Right ventricle myocardium superior (tissue), 1 donor: ENCODE measurements around the gene TRAPPC3L. TPM values are rescaled to one million over a fixed set of nuclear protein-coding genes. Genes with fewer than 3 reads are reported as not detected.

Experiments
- ATAC-seq: fragments of 200-7000 bp; cut with Tn5 transposase; one replicate; pipeline ENCODE4 v1.9.1; 2020; ENCODE audit warnings: mild to moderate bottlenecking; ENCODE audit not compliant: poor library complexity
- DNase-seq: peaks from one replicate; pipeline ENCODE4 v3.0.0-alpha.2; 2020
- intact Hi-C: fragments of 100-400 bp; cut with DNase I; formaldehyde crosslinking; loops from one replicate; pipeline ENCODE4 v1.11.2; 2022
- total RNA-seq: library from RNA; stranded (reverse); fragmentation: NEBNext Ultra II Directional; extraction: Animal tissue kit (Norgen Biotek cat#: 25700); gene quantifications from one replicate; pipeline ENCODE4 v1.2.1, GENCODE V29; 2021
- donor health status: DM: no; HTN: yes; CAD: no; lungs with severe emphysema.

TRAPPC3L gene
- total RNA-seq, 1 donor from 2014 or later: 0.11 TPM

DNA sequence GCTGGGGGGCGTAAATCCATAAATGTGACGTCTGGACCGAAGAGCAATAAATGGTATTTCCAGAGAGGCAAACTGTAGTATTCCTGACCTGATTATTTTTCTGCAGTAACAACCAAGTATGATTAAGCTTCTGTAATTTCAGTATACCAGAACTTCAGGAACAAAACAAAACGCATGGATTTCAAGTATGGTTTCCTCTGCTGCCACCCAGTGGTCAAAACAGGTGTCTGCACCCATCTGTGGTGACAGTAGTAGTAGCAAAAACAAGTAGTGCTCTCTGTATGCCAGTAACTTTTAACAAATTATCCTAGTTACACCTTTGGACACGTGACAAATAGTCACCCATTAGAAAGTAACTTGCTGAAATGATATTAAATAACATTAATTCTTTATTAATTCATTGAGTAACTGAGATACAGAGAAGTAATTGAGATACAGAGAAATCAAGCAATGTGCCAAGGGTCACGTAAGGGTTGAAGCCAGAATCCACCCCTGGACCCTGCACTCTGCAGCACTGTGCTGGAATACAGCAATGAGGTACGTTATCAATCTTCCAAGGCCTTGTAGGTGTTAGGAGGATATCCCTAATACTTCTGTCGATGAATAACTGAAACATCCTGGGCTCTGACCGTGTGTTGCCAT, 16.0 kb upstream of the TRAPPC3L start:
- peak; percentile 67 for ATAC-seq
- peak; percentile 75 for DNase-seq
- intact Hi-C loops: no loop called here

DNA sequence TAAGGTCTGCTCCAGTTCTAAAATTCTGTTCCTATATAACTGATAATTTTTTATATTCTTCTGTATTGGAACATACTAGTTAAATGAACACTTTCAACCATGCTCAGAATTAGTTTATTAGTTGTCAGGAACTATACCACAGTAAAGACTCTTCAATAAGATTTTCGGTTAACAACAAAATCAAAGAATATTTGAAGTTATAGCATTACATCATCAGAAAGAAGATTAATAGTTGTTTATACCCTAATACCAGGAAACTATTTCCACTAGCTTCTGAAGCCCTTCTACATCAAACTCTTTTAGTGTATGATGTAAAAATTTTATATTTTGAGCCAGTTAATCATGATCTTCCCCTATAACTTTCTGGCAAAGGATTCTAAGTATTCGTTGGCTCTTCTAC, 14.6 kb upstream of the TRAPPC3L start:
- ATAC-seq: no peak
- DNase-seq: no peak
- intact Hi-C loops: no loop called here

DNA sequence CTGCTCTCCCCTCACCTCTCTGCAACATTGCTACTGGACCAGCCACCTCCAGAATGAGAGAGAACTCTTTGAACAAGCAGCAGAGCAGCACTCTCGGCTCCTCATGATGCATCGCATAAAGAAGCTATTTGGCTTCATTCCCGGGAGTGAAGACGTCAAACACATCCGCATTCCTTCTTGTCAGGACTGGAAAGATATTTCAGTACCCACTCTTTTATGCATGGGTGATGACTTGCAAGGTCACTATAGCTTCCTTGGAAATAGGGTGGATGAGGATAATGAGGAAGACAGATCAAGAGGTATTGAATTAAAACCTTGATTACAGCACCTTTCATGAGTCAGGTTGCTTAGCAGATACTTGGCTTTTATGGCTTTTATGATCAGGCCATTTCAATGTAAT, 12.4 kb upstream of the TRAPPC3L start:
- intact Hi-C loops: no loop called here
- ATAC-seq: peak; percentile 87
- no peak for DNase-seq

DNA sequence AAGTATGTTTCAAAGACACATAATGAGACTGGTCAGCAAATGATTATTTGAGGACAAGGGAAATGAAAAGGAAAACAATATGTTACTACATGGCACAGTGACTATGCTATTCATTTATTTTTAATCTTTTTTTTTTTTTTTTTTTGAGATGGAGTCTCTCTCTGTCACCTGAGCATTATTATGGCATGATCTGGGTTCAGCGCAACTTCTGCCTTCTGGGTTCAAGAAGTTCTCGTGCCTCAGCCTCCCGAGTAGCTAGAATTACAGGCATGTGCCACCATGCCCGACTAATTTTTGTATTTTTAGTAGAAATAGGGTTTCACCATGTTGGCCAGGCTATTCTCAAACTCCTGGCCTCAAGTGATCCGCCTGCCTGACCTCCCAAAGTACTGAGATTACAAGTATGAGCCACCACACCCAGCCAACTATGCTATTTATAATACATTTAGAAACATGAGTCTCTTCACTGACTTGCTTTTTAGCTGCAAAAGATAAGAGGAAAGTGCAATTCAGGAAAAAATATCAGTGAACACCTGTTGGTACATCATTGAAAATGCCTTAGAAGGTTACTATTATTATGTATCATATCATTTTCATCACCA, 11.4 kb upstream of the TRAPPC3L start:
- no peak for ATAC-seq
- intact Hi-C loops: no loop called here
- no peak for DNase-seq

DNA sequence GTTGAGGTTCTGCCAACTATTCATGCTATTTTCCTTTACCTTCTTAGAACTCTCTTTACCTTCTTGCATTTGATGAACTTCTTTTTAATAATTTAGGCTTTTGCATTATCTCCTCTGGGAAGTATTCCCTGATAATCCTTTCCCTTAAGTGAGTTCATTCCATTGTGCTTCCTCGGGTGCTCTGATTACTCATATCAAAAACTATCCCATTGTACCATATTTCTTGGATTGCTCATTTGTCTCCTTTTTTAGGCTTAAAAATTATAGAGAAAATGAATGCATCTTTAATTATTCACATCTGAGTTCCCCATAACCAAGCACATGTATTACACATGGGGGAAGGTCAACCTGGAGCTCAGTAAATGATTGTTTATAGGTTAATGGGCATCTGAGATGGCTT, 10.6 kb upstream of the TRAPPC3L start:
- intact Hi-C loops: no loop called here
- no peak for ATAC-seq
- no peak for DNase-seq

DNA sequence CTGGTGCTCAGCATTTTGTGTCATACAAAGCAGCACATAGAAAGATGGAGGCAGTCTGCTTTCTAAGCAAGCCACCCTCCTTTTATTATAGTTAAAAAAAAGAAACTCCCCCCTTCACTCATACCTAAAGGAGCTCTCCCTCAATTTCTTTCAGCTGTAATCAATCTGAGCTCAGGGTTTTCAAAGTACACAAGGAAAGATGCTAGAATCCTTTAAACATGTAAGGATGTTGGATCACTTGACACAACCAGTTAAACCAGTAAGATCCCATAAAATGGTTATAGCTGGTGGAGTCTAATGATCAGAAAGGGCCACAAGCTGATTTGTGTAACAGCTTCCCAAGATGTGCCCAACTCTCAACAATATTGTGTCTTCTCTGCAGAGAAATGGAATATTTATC, 8.0 kb upstream of the TRAPPC3L start, which contains the start of gene CALHM4:
CALHM4 (plus strand) TSS at position 301 of the 400 bp plus-strand sequence; CDS start at position 344, 43 bp downstream.
- ATAC-seq (no peak), DNase-seq (no peak)
- intact Hi-C loops: no loop called here

DNA sequence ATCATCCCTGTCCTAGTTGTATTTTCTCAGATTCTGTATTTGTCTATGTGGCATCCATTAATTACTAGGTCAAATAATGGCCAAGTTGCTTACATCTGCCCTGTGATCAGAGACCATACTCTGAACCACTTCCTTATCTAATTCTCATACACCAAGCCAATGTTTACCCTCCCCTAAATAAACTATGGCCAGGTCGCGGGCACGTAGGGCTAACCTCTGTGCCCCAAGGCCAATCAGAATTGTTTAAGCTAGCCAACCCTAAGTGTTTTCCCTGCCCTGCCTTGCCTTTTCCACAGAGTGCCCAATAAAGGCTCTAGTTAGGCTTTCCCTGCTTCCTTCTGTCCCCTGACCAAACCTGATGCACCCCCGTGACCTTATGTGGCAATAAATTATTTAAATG, 5.3 kb upstream of the TRAPPC3L start:
- no peak for DNase-seq
- intact Hi-C loops: no loop called here
- ATAC-seq: no peak

DNA sequence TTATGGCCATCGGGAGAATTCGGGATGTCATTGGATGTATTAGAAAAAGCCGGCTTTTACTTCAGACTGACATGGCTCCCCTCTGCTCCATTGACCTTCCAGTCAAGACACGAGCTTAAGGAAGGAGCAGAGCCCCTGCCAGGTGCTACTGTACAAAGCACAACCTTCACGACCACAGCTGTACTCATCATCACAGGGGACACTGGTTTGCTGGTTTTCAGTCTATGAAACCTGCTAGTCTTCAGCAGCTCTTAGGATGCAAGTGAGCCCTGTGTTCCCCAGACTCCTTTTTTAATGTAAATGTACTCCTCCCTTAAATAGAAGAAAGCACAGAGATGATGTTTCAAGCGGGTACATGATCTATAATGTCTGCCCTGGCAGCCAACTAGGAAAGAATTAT, 1.9 kb upstream of the TRAPPC3L start:
- intact Hi-C loops: no loop called here
- no peak for DNase-seq
- ATAC-seq: no peak

DNA sequence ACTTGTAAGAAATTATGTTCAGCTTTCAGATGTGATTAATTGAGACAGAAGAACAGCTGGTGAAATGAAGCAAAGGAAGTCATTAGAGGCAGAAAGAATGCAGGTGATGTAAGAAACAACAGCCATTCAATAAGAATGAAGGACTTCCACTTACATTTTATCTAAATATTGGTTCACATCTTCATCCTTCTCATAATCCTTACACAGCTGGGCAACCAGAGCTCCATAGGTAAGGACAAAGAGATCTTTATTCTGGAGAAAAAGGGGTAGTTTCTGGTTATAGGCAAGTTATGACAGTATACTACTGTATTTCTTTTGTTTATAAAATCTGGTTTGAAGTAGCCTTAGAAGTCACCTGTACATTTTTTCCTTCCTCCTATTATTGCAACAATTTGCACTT, 2.3 kb downstream of the TRAPPC3L start:
- ATAC-seq (no peak), DNase-seq (no peak)
- intact Hi-C loops: no loop called here

DNA sequence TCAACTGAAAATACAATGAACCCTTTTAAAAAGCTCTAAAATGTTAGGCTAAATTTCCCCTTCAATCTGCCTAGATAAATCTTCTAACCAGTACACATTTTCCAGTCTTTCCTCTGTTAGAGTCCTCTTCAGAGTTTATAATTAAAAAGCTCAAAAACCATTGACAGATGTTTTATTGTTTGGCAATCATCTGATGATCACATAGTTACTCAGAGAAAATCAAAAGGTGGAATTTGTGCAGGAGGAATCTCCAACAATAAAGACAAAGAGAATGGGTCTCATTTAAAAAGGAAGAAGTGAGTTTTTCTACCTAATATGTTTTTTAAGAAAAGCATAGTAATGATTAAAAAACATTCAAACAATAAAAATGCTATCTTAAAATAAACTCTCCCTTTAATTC, 3.1 kb downstream of the TRAPPC3L start:
- intact Hi-C loops: no loop called here
- DNase-seq: no peak
- no peak for ATAC-seq

DNA sequence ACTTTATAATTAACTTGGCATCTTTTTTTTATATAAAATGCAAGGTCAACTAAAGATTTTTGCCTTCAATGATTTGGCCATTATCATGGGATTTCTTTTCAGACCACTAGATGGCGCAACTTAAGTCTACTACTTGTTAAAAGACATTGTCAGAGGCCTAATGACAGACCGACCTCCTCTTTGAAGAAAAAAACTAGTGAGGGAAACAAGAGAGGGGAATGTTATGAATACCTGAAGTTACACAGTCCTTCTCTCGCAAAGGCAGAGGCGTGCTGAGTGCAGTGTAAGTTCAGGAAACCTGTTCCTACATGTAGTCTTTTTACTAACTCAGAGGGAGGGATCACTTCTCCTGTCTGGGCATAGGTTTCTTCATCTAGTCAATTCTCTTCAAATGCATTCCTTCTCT, 9.3 kb downstream of the TRAPPC3L start:
- intact Hi-C loops: loop anchor here (5.0 kb wide), 1 partner anchor 89 kb away; no protein-coding TSS in a partner anchor
- DNase-seq (peak; percentile 16), ATAC-seq (peak; percentile 77)

DNA sequence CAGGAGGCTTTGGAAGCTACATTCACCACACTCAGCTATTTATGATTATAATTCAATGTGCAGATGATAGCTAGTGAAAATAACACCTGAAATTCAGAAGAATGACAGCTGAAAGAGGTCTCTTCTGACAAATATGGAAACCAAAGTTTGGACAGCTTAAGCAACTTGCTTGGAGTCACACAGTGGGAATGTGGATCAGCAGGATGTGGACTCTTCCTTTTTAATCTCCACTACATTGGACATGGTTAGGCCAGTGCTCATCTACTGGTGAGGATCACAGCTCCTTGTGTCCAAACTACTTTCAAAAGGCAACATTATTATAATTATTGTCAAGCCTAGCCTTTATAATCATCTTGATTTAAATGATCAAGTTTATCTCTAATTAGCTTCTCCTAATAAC, 10.4 kb downstream of the TRAPPC3L start:
- intact Hi-C loops: loop anchor here (5.0 kb wide), 1 partner anchor 88 kb away; no protein-coding TSS in a partner anchor
- ATAC-seq (no peak), DNase-seq (no peak)

DNA sequence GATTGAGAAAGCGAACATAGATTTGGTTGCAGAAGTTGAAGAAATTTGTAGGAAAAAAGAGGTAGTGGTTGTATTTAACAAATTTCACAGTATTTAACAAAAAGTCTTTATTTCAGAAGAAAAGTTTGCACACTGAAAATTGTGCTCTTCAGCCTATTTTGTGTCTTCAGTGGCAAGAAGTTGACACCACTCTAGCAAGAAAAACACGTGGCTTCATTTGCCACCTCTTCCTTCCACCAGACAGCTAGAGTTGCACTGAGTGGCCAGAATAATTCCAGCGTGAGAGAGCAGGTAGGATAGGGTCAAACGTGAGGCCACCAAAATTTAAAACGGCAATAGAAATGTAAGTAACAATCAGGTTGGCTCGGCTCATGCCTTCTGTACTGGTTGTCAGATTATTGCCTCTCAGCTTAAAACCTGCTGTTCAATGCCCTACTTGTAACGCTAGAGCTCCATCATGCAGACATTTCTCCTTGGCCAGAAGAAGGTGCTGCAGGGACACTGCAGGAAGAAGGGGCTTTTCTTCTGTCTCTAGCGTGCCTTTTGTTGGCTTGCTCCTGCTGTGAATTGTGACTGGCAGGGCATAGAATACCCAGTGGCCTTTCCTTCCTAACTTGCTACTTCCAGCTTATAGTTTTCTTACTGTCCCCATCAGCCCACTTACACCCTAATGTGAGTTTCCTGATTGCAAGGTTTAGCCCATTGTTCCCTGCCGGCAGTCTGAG, 12.1 kb downstream of the TRAPPC3L start:
- intact Hi-C loops: loop anchor here (5.0 kb wide), 1 partner anchor 246 kb away; no protein-coding TSS in a partner anchor
- no peak for ATAC-seq
- no peak for DNase-seq

DNA sequence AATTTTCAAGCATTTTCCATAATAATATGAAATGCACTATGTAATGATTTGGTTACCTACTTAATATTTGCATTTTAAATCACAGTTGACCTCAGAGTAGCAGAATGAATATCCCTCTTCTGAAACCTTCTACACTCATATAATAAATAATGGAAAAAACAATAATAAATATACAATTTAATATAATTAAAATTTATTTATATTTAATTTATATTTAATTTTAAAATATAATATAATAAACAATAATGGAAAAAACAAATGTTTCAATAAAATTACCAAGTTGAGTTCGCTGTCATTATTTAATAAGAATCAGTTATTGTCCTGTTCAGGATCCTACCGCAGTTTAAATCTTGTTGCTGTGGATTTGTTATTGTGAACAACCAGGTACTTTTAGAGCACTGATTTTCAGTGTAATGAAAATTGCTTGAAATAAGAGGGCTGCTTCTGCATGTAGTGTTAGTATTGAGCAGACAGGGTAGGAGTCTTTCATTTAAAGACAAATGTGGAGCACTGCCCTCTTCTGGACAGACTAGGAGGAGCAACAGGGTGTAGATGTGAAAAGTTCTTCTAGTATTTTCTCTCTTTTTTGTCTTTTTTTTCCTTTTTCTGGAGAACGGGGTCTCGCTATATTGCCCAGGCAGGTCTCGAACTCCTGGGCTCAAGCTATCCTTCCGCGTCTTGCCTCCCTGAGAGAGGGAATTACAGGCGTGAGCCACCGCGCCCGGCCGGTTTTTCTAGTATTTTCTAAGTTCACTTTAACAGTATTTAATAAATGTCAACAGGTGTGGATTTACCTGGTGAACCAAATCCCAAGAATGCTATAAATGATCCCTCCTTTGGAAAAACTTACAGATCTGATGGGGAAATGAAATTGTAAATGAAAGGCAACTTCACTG, 13.6 kb downstream of the TRAPPC3L start:
- intact Hi-C loops: loop anchor here (5.0 kb wide), 1 partner anchor 245 kb away; no protein-coding TSS in a partner anchor

DNA sequence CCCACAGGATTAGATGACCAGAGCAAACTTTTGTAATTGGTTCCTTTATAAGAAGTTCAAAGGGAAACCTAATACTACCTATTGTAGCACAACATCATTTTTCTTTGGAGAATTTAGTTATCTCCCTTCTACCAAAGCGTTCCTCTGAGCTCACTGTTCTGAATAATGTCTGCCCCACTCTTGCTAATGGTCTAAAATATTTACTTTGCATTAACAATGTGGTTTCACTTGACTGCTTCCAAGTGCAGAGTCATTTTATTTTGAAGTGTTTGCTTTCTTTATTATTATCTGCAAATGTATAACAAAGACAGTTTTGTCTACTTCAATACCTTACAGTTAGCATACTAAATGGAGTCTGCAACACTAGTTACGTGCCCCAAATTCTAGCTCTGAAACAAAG, 15.0 kb downstream of the TRAPPC3L start:
- DNase-seq (no peak), ATAC-seq (no peak)
- intact Hi-C loops: loop anchor here (5.0 kb wide), 1 partner anchor 243 kb away; no protein-coding TSS in a partner anchor

More for the DNA sequence above, 13.6 kb downstream of the TRAPPC3L start:
- DNase-seq (peak; percentile 37), ATAC-seq (peak; percentile 89)

DNA sequence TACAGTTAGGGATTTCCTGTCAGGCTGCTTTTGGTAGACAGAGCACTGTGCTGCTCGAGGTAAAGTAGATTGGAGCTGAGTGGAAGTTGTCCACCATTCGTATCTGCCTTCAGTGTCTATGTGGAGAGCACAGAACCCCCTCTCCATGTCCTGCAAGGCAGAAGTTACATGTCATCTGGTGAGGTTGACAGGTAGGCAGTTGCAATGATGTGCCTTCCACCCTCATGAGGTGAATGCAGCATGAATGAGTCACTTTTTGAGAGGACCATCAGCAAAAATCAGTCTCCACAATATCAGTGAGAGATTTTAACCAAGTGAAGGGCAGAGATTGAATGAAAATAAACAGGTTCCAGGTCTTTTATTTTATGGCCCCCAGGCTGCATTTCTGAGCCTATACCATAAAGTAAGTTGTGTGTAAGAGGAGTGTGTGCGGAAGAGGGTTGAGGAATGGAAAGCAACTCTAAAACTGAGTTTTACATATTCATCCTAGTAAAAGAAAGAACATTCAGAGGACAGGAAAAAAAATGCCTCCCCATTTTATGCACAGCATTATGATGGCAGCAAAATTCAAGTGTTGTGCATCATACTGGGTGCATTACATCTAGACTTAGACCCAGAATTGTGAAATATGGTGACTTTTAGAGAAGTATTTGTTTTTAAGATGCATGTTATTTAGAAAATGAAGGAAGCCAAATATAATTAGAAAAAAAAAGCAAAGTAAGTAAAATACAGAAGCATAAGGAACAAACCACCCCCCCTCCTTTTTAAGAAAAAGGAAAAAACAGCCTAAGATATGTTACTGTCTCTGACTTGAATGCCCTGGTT, 15.8 kb downstream of the TRAPPC3L start:
- intact Hi-C loops: loop anchor here (5.0 kb wide), 1 partner anchor 242 kb away; no protein-coding TSS in a partner anchor
- no peak for ATAC-seq
- DNase-seq: no peak

DNA sequence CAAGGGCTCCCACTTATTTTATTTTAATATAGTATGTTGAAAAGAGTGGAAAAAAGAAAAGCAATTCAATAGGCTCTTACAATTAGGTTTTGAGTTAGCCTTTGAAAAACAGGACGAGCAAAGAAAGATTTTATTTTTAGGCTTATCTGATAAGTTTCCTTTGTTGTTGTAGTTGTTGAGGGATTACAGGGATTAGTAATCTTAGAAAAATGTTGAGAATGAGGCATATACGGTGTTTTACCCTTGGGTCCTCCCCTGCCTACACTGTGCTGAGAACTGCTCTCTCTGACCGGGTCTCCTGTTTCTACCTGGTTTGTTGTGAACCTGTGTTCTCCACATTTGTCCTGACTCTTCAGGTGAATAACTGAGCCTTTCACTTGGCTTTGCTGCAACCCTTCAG, 16.7 kb downstream of the TRAPPC3L start:
- intact Hi-C loops: no loop called here
- DNase-seq (no peak), ATAC-seq (no peak)

DNA sequence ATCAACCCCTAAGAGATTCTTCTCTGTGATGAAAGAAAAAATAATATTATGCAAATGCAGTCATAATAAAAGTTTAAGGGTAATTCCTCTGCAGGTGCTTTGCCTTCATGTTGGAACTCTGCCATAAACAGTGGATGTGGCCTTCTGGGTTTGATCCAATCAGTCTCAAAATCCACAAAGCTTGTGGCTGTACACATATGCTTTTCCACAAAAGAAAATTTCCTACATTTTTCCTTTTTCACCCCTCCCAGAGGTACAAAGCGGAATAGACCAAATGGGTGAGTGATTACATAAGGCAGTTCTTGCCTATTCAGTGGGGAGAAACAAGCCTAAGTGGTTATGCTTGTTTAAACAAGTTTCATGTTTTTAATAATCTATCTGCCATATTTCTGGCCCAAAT, 17.4 kb downstream of the TRAPPC3L start:
- intact Hi-C loops: no loop called here
- no peak for DNase-seq
- ATAC-seq: no peak
